Activated CD4-positive, alpha-beta T cell treated with anti-CD3 and anti-CD28 coated beads, Interleukin-2, amount 50 U/mL, for 48 hours (primary cell): Measurements from ENCODE around the gene PPP3CA.

Experiments
- DNase-seq, 2 experiments: peaks; one replicate each; pipeline ENCODE4 v3.0.0-alpha.2; 2020

Gene PPP3CA

GRCh38 chr4:101329592-101329991, 17.7 kb downstream of the PPP3CA start:
- DNase-seq: no peak

DNA sequence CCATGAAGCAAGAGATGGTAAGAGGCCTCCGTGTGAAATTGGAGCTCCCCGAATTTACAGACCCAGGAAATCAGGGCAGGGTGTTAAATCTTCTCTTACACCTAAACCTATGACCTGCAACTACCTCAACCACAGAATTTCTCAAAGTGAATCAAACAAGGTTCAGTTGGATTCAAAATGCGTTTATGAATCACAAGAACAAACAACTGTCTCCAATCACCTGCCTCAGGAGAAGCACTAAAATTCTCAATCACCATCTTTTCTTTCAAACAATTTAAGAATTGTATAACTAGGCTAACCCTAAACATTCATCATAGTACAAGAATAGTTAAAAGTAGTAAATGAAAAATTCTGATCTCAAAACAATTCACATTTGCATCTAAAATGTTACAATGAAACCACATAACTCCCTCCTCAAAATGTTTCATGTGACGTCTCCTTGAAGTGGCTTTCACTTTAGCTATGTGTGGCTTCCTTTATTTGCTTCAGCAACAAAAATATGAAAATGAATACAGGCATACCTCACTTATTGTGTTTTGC, 19.2 kb downstream of the PPP3CA start:
- no peak for DNase-seq

GRCh38 chr4:101326576-101326975, 20.8 kb downstream of the PPP3CA start:
- no peak for DNase-seq

GRCh38 chr4:101322743-101323142, 24.6 kb downstream of the PPP3CA start:
- DNase-seq: no peak

- DNase-seq: no peak
Observed at GRCh38 chr4:101321481-101322042, 25.8 kb downstream of the PPP3CA start.

DNA sequence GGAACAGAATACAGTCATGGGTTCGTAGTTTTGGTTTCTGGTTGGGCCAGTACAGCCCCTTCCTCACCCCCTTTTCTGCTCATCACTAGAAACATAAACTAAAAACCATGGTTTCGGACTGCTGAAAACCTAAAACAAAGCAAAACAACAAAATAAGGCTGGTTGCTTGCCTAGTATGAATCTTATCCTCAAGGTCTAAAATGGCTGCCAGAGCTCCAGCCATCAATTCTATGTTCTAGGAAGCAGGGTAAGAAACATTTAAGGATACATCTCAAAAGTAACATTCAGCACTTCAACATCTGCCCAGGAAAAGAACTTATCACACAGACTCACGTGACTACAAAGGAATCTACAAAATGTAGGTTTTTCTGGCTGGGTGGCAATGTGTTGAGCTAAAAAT, 31.5 kb downstream of the PPP3CA start:
- DNase-seq: no peak

DNA sequence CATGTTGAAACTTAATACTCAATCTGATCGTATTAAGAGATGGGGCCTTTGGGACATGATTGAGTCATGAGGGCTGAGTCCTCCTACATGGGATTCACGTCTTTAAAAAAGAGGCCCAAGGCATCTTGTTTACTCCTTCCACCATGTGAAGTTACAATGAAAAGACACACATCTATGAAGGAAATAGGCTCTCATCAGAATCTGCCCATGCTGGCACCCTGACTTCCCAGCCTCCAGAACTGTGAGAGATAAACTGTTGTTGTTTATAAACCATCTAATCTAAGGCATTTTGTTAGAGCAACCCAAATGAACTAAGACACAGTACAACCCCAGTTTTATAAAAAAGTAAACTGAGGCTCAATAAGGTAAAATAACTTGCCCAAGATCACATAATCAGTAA, 32.3 kb downstream of the PPP3CA start:
- DNase-seq: no peak

- no peak for DNase-seq
Observed at GRCh38 chr4:101309925-101310324, 37.4 kb downstream of the PPP3CA start.

DNA sequence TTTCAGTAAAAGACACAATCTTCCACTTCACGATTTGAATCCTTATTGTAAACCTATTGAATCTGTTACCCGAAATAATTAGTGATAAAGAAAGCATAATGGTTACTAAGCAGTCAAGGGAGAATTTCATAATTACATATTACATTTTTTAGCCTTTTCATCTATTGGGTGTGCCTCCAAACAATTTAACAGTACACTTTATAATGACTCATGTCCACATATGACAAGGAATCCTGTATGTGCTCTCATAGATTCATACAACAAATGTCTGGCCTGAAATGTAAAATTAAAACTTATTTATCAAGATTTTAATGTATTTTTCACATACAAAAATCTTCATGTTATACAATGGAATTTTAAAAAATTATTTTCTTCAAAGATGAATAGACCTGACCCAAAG, 39.4 kb downstream of the PPP3CA start:
- DNase-seq: no peak

GRCh38 chr4:101306764-101307615, 40.3 kb downstream of the PPP3CA start:
- no peak for DNase-seq

- peak in 1 of 2 experiments; percentile 10 for DNase-seq
Observed at GRCh38 chr4:101306225-101306624, 41.1 kb downstream of the PPP3CA start.

- DNase-seq: no peak
Observed at GRCh38 chr4:101304916-101305315, 42.4 kb downstream of the PPP3CA start.

DNA sequence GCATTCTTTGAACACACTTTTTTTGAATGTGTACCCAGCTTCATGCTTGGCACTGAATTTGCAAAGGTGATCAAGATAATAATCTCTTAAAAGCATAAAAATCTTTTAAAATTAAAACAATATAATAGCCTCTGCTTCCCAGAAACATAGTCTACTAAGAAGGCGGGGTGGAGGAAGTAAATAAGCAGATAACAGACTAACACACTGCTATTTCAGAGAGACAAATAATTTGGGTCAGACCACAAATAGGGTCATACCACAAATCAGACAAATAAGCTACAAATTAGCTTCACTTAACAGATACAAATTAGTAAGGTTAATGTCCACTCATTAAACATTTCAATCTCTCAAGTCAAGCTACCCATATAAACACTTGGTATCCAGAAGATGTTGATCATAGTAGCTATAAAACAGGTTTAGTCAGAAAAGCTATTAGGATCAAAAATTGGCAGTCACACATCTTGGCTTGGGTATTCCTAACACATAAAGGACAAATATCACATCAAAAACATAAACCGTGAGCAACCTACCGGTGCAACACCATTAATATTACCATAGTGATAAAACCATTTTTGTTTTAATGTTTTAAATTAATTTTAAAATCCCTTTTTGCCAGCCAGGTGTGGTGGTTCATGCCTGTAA, 47.3 kb downstream of the PPP3CA start:
- DNase-seq: no peak

- no peak for DNase-seq
Observed at GRCh38 chr4:101299021-101299420, 48.3 kb downstream of the PPP3CA start.

- DNase-seq: no peak
Observed at GRCh38 chr4:101295691-101296090, 51.6 kb downstream of the PPP3CA start.

- no peak for DNase-seq
Observed at GRCh38 chr4:101294597-101294996, 52.7 kb downstream of the PPP3CA start.

- DNase-seq: no peak
Observed at GRCh38 chr4:101292901-101293300, 54.4 kb downstream of the PPP3CA start.

- no peak for DNase-seq
Observed at GRCh38 chr4:101292214-101292613, 55.1 kb downstream of the PPP3CA start.

- DNase-seq: no peak
Observed at GRCh38 chr4:101291198-101291597, 56.1 kb downstream of the PPP3CA start.

DNA sequence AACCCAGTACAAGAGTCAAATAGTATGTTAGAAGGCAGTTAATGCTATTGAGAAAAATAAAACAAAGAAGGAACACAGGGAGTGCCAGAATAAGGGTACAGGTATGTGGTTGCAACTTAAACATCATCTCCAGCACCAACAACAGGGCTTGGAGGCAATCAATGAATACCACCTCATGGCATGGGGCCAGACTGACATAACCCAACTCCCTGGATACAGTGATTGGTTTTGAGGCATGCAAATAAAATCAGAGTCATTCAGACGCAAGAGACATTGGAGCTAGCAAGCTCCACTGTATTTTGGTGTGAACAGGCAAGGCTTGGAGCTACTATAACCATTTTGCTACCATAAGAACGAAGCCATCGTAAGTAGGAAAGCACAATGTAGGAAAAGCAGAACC, 56.7 kb downstream of the PPP3CA start:
- DNase-seq: no peak

DNA sequence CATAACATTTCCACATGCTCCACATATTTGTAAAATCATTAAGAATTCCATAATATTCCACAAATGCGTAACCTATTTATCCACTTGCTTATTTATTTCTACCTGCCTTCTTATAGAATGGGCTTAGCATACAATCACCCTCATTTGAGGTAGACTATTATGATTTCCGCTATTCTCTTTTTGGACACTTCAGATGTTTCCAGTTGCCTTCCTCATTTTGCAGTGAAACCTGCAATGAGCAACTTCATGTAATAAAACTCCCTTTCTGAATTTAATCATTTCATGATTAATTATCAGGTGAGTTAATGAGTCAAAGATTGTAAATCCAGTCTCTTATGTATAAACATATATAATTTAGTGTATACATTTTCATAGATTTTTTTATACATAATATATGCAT, 58.0 kb downstream of the PPP3CA start:
- DNase-seq: no peak

DNA sequence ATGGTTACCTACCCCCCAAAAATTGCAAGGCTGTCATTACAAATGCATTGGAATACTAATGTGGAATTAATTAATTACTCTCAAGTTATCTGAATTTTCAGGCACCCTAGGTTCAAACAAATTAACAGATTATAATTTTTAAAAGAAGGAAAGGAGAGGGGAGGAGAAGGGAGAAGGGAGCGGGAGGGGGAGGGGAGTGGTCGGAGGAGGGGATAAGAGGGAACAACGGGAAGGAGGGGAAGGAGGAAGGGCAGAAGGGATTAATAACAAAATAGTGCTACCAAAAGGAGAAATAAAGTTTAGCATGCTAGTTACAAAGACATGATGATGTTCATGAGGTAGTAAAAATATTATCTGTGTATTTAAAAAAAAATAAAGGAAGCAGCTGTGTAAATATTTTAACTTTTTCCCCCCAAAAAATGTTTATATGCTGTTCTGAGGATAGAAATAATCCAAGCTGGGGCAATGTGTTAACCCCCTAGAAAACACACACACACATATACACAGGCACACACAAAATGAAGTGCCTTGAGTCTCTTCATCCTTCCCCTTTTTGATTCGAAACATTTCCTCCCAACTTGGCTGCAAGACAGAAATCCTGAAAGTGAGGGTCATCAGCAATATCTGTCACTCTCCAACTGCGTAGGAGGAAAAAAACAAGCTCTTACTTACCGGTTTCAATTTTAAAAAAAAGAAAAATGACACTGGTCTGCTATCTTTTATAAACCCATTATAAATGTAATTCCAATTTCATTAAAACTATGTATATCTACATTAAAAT, 58.8 kb downstream of the PPP3CA start:
- DNase-seq: no peak

DNA sequence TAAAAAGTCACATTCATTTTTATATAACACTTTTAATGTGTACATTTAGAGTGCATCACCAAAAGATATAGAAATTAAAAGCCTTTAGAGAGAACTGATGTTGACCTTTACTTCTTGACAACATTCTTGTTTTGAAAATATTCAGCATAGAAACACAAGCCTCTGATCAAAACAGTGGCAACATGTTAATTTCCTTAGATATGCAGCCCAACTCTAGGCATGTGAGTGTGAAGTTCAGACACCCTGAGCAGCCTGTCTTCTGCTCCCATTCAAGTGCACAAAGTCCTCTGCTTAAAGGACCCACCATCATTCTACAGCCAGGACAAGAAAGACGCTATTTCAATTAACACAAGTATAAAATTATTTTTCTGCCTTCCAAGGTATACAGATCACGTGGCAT, 60.0 kb downstream of the PPP3CA start:
- no peak for DNase-seq
